Left renal pelvis (tissue), 4 donors: ENCODE measurements around the gene HYDIN. TPM values are rescaled to one million over a fixed set of nuclear protein-coding genes. Genes with fewer than 3 reads are reported as not detected.
"Not testable (repeated sequence)": the region's sequence is repeated elsewhere in the genome, so short reads cannot be mapped to it uniquely, and the experiment has no call there.

Experiments used
- DNase-seq, 4 donors: peaks; one replicate each; pipeline ENCODE4 v3.0.0-alpha.2; 2013; ENCODE audit warnings: low read depth in 4 of 4, low spot score in 3 of 4
- polyA plus RNA-seq, 4 donors: library from polyadenylated mRNA; unstranded; fragments of 120-200 nt; gene quantifications; one replicate each; pipeline ENCODE4 v1.2.1, GENCODE V29; 2013; ENCODE audit not compliant: insufficient read length in 4 of 4

HYDIN gene
- polyA plus RNA-seq, 4 donors: 3.8 to 16.9 (median 11.8) TPM

GRCh38 chr16:71009440-71010223 is 220.9 kb downstream of the HYDIN start:
- not testable (repeated sequence) for DNase-seq

DNA sequence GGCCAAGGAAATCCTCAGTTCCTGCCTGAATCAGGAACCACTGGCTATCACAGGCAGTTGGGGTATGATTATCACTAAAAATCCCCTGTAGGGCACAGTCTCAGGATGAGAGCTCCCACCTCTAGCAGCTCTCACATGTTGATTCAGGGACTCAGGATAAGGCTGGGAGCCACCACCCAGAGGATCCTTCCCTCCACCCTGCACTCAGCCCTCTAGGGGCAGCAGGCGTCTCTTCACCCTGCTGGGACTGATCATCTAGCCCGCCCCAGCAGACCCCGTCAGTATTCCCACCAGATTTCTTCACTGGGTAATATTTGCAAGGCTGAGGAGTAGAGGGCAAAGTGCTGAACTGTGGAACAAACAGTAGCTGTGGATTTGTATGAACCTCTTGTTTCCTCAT is 224.0 kb downstream of the HYDIN start:
- DNase-seq: not testable (repeated sequence)

- DNase-seq: not testable (repeated sequence)
Observed at GRCh38 chr16:70999735-71000134, 230.8 kb downstream of the HYDIN start.

DNA sequence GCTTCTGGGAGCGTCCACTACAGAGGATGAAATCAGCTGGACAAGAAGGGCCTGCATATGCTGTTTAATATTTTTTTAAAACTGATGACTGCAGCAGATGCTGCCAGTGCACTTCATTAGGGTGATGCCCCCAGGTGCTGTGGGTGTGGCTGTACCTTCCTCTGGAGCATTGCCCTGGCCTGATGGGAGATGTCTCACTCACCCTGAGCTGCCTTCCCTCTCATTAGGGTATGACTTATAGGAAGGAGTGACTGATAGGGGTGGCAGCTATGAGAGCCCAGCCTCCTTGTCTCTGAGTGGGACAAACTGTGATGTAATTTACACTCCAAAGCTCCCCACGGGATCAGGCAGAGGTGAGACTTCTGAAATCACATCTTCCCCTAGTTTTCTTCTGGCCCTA is 234.7 kb downstream of the HYDIN start:
- not testable (repeated sequence) for DNase-seq

- DNase-seq: not testable (repeated sequence)
Observed at GRCh38 chr16:70992511-70992910, 238.0 kb downstream of the HYDIN start.

GRCh38 chr16:70987019-70987715 is 243.4 kb downstream of the HYDIN start:
- not testable (repeated sequence) for DNase-seq

- not testable (repeated sequence) for DNase-seq
Observed at GRCh38 chr16:70984675-70985074, 245.8 kb downstream of the HYDIN start.

- not testable (repeated sequence) for DNase-seq
Observed at GRCh38 chr16:70968332-70968731, 262.2 kb downstream of the HYDIN start.

GRCh38 chr16:70960169-70960568 is 270.4 kb downstream of the HYDIN start:
- not testable (repeated sequence) for DNase-seq

DNA sequence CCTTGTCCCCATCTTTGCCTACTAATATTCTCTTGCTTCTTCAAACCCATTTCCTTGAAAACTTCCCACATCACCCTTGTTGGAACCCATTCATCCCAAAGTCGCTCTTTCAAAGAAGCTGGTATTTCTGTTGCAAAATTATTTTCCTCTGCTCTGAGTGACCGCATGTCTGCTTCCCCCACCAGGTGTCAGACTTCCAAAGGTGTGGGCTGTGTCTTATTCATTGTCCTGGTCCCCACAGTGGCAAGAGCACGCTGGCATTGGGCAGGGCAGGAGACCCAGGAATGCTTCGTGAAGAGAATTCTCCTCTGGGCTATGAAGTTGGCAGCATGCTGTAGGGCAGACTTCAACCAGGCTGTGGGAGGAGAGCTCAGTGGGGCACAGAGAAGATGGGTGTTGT is 275.6 kb downstream of the HYDIN start:
- DNase-seq: not testable (repeated sequence)

GRCh38 chr16:70953824-70954223 is 276.7 kb downstream of the HYDIN start:
- not testable (repeated sequence) for DNase-seq

GRCh38 chr16:70943551-70943950 is 287.0 kb downstream of the HYDIN start:
- not testable (repeated sequence) for DNase-seq

DNA sequence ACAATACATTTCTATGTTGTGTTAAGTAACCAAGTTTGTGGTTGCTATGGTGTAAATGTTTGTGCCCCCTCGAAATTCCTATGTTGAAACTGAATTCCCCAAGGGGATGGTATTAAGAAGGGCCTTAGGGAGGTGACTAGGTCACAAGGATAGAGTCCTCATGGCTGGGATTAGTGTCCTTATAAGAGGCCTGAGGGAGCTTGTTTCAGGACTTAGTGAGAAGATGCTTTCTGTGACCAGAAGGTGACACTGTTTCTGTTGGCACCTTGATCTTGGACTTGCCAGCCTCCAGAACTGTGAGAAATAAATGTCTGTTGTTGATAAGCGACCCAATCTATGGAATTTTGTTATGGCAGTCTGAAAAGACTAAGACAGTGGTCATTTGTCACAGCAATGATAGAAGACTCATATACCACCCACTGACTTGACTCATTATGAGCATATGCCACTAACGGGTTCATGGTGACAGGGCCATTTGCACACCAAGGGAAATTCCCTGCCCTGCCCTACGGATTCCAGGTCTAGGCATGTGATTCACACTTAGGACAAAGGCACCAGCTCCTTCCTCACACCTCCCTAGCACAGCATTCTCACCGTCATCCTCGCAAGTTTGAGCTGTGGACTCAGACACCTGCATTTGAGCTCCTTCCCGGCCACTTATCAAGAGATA is 290.7 kb downstream of the HYDIN start:
- not testable (repeated sequence) for DNase-seq

- peak in 2 of 4 donors; percentile 22 to 32 for DNase-seq
Observed at GRCh38 chr16:70936781-70937525, 293.6 kb downstream of the HYDIN start.

- DNase-seq: not testable (repeated sequence)
Observed at GRCh38 chr16:70935325-70935724, 295.2 kb downstream of the HYDIN start.

DNA sequence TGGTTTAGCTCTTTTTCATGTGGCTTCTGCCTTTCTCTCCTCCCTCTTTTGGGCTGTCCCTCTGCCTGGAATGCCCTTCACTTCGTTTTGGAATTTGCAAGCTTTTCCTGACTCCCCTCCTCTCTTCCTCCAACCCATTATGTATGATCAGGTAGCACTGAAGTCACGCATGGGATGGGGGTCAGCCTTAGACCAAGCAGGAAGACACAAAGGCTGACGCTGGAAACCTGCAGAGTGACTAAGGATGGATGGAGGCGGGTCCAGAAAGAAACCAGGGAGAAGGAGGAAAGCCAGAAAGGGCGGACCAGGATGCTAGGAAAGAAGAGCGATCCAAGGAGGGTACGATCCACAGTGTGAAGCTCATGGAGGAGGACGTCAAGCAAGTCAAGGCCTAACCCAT is 296.8 kb downstream of the HYDIN start:
- not testable (repeated sequence) for DNase-seq

- not testable (repeated sequence) for DNase-seq
Observed at GRCh38 chr16:70930757-70931156, 299.8 kb downstream of the HYDIN start.

GRCh38 chr16:70922164-70922563 is 308.4 kb downstream of the HYDIN start:
- DNase-seq: peak in 3 of 4 donors; percentile 0 to 4 (median 3)

DNA sequence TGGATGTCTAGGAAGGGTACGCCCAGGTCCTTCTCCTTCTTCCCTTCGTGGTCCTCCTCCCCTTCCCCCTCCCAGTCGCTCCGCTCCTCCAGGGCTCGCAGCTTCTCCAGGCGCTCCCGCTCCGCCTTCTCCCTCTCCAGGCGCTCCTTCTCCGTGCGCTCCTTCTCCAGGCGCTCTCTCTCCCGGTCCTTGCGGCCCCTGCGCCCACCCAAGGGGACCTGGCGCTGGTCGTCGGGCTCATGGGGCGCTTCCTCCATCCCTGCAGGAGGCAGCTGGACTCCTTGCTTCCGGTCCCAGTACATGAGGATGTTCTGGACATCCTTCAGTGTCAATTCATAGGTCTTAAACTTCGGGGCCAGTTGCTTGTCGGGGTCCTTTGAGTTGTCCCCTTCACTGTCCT is 309.9 kb downstream of the HYDIN start:
- not testable (repeated sequence) for DNase-seq

- DNase-seq: not testable (repeated sequence)
Observed at GRCh38 chr16:70888208-70888607, 342.3 kb downstream of the HYDIN start.
